Liver (tissue), 3 donors: ENCODE data around the gene ST3GAL5.

Source experiments
- CTCF ChIP-seq: fragments of 150-350 bp; IDR thresholded peaks from 2 replicates; pipeline ENCODE4 v1.5.1; 2017; ENCODE audit warnings: improper control_type of control experiment, low read depth, low read length; ENCODE audit not compliant: missing input control
- FOXA2 ChIP-seq: IDR thresholded peaks from 2 replicates; pipeline ENCODE4 v1.6.1; 2016; ENCODE audit warnings: antibody characterized with exemption
- HNF4A ChIP-seq, 2 donors: conservative IDR thresholded peaks; 2 replicates each; pipeline ENCODE4 v1.6.1; 2016; ENCODE audit warnings: antibody characterized with exemption in 2 of 2, mild to moderate bottlenecking in 2 of 2
- RXRA ChIP-seq, 2 donors: IDR thresholded peaks; 2 replicates each; pipeline ENCODE4 v1.6.1; 2017 to 2018; ENCODE audit warnings: antibody characterized with exemption in 2 of 2, mild to moderate bottlenecking in 1 of 2
- donor health status: healthy.
- donor health status: healthy.

- TF ChIP-seq RXRA (IDR thresholded peaks at IDR 0.05): no peak
- TF ChIP-seq FOXA2: no peak
- no peak for TF ChIP-seq CTCF
- TF ChIP-seq HNF4A (conservative IDR thresholded peaks at IDR 0.05): no peak
These were observed 84.9 kb downstream of the ST3GAL5 start for GRCh38 chr2:85803704-85804425.
